Measurements from ENCODE around the gene NPBWR2.

DNA sequence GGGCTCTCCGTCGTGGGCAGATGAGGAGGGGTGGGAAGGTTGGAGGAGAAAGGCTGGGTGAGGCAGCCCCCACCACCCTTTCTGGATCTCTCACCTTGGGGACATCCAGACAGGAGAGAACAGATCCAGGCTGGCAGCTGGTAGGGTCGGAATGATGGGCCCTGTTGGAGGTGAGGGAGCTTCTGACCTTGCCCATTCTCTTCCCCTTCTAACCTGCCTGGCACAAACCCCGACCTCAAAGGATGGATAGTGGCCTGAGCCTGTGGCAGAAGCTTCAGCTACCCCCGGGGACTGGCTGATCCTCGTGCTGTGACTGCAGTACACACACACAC is 6.0 kb upstream of the NPBWR2 start:
- TF ChIP-seq, protein P1, sequence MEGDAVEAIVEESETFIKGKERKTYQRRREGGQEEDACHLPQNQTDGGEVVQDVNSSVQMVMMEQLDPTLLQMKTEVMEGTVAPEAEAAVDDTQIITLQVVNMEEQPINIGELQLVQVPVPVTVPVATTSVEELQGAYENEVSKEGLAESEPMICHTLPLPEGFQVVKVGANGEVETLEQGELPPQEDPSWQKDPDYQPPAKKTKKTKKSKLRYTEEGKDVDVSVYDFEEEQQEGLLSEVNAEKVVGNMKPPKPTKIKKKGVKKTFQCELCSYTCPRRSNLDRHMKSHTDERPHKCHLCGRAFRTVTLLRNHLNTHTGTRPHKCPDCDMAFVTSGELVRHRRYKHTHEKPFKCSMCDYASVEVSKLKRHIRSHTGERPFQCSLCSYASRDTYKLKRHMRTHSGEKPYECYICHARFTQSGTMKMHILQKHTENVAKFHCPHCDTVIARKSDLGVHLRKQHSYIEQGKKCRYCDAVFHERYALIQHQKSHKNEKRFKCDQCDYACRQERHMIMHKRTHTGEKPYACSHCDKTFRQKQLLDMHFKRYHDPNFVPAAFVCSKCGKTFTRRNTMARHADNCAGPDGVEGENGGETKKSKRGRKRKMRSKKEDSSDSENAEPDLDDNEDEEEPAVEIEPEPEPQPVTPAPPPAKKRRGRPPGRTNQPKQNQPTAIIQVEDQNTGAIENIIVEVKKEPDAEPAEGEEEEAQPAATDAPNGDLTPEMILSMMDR (IDR thresholded peaks at IDR 0.05; ENCODE audit: insufficient read depth, low read length) = no peak
- no peak for TF ChIP-seq POLR2AphosphoS5 (IDR thresholded peaks at IDR 0.05; ENCODE audit: low read depth)

Data from HL-60 (cell line).